HL-60/S4 treated with phorbol 12-myristate 13-acetate at 8.2 ng/mL for 4 days and 3 days (cell line): ENCODE measurements around the gene SSBP1.

ENCODE experiments used
- in situ Hi-C: fragments of 300-500 bp; cut with MboI; formaldehyde crosslinking; loops from 2 replicates; pipeline ENCODE4 v1.15.0; 2022; ENCODE audit warnings: low sequenced_read_pairs

Gene SSBP1

GRCh38 chr7:141708351-141708750 lies 29.8 kb upstream of the SSBP1 start, which contains the start of gene WEE2:
Gene WEE2 (plus strand): TSS chr7:141708353. CDS start chr7:141708759, 406 bp downstream.
- in situ Hi-C loops, result no loop called here

DNA sequence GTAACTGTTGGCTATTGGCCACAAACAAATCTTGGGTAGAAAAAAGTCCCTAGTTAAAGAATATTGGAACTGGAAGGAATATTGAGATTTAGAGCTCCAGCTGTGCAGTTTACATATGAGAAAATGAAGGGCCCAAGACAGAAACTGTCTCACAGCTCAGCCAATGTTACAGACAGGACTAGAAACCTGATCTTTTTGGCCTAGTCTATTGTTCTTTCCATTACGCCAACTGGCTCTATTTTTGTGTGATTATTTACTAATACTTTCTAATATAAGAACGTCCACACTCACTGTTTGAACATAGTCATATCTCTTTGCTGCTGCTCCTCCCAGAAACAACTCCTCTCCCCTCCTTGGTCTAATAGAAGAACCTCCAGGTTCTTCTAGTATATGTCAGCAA lies 28.8 kb upstream of the SSBP1 start:
- in situ Hi-C loops, result no loop called here

DNA sequence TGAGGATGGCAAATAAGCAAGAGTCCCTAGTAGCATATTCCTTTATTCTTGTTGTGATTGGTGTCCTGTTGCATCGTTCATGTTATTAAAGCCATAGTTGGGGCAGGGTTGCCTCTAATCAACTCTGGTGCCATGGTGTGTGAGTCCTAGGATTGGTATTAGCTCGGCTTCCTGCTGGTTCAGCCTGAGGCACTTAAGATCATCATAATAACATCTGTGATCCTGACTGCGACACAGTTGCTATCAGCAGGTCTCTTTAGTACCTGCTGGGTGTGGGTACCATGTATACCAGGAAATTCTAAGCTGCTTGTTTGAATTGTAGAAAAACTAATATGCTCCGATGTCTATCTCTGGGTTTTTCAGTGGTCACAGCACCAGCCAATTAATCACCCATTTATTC lies 28.4 kb upstream of the SSBP1 start:
- in situ Hi-C loops, result no loop called here

DNA sequence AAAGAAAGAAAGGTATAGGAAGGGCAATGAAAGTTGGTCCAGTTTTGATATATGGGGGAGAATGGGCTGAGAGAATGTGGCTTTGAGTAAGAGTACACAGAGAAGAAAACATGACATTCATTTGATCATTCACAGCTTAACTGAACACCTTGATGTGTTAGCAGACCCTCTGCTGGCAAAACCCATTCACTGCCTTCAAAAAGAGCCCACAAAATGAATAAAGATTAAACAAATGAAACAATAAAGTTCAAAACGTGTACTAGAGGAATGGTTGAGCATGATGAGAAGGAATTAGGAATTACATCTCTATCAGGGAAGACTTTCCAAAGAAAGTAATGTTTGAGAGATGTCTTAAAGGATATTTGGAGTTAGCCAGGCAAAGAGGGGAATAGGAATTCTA lies 27.9 kb upstream of the SSBP1 start:
- in situ Hi-C loops, result no loop called here

- in situ Hi-C loops, result no loop called here
Measured at GRCh38 chr7:141712603-141713255, 25.4 kb upstream of the SSBP1 start.

DNA sequence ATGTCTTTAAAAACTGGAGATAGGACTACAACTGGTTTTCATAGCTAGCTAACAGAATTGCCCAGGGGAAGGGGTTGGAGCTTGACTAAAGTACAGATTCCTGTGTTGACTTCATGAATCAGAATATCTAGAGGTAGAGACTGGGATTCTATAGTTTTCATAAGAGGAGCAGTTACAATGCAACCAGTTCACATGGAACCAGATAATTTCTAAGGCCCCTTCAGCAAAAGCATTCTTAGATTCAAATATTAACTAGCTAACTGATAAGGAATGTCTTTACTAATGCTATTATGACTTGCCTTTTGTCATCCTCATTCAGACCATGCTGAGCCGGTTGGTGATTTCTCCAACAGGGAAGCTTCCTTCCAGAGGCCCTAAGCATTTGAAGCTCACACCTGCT lies 24.3 kb upstream of the SSBP1 start:
- in situ Hi-C loops, result no loop called here

DNA sequence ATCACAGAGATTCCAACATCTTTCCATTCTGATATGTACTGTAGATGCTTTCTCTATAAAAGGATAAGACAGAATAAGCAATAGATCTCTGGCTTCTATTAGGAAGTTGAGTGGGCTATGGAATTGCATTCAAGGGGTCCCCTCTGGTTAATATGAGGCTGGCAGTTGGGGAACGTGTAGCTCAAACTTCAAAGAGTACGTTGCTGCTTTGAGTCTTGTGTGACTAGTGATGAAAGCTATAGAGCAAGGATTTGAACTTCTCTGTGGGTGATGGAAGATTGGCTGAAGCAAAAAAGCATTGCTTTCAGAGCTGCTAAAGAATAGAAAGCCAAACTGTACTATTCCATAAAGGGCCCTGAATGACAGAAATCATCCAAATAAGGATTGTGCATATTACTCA lies 23.6 kb upstream of the SSBP1 start:
- in situ Hi-C loops, result no loop called here

DNA sequence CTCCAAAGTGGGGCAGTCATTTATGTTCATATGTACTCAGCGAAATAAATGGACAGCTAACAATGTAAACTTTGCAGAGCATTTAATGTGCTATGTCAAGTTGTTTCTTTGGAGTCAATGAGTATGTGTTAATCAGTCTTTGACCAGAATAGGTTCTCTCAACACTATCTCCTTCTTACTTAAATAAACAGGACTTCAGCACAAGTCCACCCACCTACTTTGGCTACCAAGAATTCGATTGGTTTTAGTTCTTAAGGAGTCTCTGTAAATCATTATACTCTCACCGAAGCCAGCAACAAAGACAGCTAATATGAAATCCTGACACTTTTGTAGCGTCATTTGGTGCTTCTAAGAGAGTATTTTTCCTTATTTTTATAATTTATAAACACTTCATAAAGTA lies 23.1 kb upstream of the SSBP1 start:
- in situ Hi-C loops, result no loop called here

- in situ Hi-C loops, result no loop called here
Measured at GRCh38 chr7:141715794-141716689, 22.1 kb upstream of the SSBP1 start.

GRCh38 chr7:141717450-141717849 lies 20.7 kb upstream of the SSBP1 start:
- in situ Hi-C loops, result no loop called here

DNA sequence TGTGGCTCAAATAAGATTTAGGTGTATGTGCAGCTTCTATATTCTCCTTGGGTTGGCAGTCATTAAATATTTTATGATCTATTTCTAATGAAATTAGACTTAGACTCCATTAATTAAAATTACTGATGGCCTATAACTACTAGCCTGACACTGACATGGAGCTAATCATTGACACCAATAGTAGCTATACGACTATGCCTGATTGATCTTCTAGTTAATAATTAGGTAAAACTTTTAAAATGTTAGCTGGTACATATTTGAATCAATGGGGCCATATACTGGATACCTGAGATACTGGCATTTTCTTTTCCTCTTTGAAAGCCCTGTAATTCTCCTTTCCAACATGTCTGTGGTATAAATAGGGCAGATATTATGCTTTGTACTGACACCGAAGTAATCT lies 15.6 kb upstream of the SSBP1 start:
- in situ Hi-C loops, result no loop called here

- in situ Hi-C loops, result no loop called here
Measured at GRCh38 chr7:141729020-141729419, 9.1 kb upstream of the SSBP1 start.

DNA sequence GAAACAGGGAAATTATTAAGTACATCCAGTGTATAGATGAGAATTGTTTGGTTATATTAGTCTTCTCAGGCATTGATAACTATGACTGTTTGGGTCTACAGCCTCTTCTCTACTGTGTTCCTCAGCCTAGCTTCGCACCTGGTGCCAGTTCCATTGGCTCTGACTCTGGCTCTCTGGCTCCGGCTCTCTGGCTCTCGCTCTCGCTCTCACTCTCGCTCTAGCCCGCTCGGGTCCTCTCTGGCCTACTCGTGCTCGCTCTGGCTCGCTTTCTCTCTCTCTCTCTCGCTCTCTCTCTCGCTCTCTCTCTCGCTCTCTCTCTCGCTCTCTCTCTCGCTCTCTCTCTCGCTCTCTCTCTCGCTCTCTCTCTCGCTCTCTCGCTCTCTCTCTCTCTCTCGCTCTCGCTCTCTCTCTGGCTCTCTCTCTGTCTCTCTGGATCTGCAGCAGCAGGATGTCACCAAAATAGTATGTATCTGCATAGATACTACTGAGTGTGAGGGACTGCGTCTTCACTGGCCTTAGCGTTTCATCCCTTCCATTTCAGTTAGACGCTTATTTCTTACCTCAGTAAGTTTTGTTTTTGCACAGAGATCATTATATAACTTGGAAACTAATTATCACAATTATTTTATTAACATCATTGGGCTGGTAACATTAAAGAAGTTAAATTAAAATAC lies 6.5 kb upstream of the SSBP1 start:
- in situ Hi-C loops, result loop anchor here (10.0 kb wide), 1 partner anchor 77 kb away; no protein-coding TSS in a partner anchor

GRCh38 chr7:141737118-141737835 lies 881 bp upstream of the SSBP1 start:
- in situ Hi-C loops, result loop anchor here (10.0 kb wide), 1 partner anchor 82 kb away; no protein-coding TSS in a partner anchor

- in situ Hi-C loops, result loop anchor here (10.0 kb wide), 1 partner anchor 84 kb away; no protein-coding TSS in a partner anchor
Measured at GRCh38 chr7:141738592-141739013, 445 bp downstream of the SSBP1 start.

GRCh38 chr7:141739250-141739649 lies 1.1 kb downstream of the SSBP1 start:
- in situ Hi-C loops, result loop anchor here (10.0 kb wide), 1 partner anchor 84 kb away; no protein-coding TSS in a partner anchor

DNA sequence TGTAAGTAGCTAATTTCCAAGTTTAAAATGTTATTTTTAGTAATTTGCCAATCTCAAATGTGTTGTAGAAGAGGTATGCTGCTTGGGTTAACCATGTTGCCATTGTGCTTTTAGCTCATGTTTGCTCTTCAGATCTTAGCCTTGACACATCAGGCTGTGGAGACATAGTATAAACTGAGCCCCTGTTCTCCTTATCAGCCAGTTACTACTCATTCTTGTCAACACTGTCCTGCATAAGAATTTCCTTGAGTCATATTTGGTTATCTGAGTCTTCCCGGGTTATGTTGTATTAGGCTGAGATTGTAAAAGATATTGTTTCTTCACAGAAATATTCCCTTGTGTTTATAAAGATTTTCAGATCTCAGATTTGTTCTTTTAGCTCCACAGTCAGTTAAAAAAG lies 4.1 kb downstream of the SSBP1 start:
- in situ Hi-C loops, result no loop called here

DNA sequence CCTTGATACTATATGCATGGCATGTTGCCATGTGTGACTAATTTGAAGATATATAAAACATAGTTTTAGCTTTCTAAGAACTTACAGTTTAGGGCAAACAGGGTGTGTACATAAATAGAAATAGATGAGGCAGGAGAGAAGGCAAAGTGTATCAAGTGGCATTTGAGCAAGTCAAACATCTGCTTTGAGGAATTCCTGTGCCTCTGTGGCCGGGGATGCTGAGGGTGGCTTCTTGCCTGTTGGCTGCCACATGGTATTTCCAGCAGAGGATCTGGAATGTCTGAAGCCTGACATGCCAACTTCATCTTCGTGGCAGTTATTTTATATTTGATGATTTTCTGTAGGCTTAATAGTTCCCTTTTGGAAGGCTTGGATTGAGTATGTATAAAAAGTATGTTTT lies 6.0 kb downstream of the SSBP1 start:
- in situ Hi-C loops, result no loop called here

- in situ Hi-C loops, result no loop called here
Measured at GRCh38 chr7:141748396-141748795, 10.2 kb downstream of the SSBP1 start.

- in situ Hi-C loops, result loop anchor here (25.0 kb wide), 1 partner anchor 435 kb away; no protein-coding TSS in a partner anchor
Measured at GRCh38 chr7:141751904-141752303, 13.7 kb downstream of the SSBP1 start.

DNA sequence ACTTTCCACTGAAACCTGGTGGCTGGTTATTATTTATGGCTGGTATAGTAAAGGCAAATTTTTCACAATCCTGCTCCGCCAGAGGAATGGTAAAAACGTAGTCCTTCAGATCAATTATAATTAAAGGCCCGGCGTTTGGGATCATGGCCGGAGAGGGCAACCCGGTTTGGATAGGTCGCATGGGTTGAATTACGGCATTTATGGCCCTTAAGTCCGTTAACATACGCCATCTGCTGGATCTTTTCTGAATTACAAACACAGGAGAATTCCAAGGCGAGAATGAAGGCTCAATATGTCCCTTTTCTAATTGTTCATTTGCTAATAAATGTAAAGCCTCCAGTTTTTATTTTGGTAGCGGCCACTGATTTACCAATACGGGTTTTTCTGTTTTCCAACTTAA lies 14.5 kb downstream of the SSBP1 start:
- in situ Hi-C loops, result loop anchor here (25.0 kb wide), 1 partner anchor 435 kb away; no protein-coding TSS in a partner anchor
